GM19328 (cell line): ENCODE results near the gene LCN6.

Experiments used
- ATAC-seq: cut with Tn5 transposase; IDR thresholded peaks from one replicate; pipeline ENCODE4 v1.9.1; 2021; ENCODE audit warnings: mild to moderate bottlenecking, moderate library complexity; ENCODE audit not compliant: unreplicated experiment

Gene LCN6

GRCh38 chr9:136695435-136695895 is 52.9 kb downstream of the LCN6 start:
- ATAC-seq, result no peak

DNA sequence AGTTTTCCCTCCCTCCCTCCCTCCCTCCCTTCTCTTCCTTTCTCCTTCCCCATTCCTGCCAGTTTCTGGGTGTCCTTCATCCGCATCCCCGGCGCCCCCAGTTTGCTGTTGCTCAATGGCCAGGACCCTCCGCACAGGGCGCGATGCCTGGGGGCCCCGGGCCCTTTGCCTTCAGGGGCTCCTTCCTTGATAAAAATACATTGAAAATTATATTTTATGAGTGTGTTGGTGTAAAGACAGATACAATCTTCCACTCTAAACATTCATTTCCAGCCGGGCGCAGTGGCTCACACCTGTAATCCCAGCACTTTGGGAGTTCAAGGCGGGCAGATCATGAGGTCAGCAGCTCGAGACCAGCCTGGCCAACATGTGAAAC is 53.5 kb downstream of the LCN6 start:
- no peak for ATAC-seq

GRCh38 chr9:136694163-136694871 is 54.0 kb downstream of the LCN6 start:
- no peak for ATAC-seq
